NCI-H146 treated with DMSO at 0.1 percent for 48 hours (cell line): Measurements from ENCODE around the gene CTNNA2.

ENCODE experiments used
- DNase-seq: peaks from one replicate; lab custom pipeline; 2025; ENCODE audit not compliant: unreplicated experiment; lab: John Stamatoyannopoulos, UW

The CTNNA2 gene

DNA sequence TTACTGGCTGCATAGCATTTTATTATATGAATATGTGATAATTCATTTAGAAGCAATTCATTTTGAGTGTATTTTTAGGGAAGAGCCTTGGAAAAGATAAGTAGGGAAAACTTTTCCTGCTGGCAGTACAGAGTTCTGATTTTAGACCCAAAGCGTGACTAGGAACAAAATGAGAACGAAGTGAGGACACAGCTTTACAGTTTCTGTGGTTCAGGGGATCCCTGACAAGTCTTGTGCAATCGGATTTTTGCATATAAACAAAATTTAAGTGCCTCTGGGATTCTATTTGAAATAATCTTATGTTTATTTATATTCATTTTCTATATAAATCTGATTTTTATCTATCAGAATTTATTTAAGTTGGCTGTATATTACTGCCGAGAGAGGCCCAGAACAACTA, 402.6 kb downstream of the CTNNA2 start:
- DNase-seq: no peak

DNA sequence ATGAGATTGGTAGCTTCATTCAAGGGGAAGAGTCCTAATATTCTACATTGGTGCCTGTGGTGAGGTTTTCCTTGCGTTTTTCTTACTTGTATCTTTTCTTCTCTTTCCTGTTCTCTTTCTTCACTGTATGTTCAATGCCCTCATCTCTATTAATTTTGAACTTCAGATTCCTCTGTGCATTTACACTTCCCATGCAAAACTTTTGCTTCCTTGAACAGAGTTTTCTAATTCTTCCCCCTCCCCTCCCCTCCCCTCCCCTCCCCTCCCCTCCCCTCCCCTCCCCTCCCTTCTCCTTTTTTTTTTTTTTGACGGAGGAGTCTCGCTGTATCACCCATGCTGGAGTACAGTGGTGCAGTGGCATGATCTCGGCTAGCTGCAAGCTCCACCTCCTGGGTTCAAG, 403.4 kb downstream of the CTNNA2 start:
- no peak for DNase-seq

DNA sequence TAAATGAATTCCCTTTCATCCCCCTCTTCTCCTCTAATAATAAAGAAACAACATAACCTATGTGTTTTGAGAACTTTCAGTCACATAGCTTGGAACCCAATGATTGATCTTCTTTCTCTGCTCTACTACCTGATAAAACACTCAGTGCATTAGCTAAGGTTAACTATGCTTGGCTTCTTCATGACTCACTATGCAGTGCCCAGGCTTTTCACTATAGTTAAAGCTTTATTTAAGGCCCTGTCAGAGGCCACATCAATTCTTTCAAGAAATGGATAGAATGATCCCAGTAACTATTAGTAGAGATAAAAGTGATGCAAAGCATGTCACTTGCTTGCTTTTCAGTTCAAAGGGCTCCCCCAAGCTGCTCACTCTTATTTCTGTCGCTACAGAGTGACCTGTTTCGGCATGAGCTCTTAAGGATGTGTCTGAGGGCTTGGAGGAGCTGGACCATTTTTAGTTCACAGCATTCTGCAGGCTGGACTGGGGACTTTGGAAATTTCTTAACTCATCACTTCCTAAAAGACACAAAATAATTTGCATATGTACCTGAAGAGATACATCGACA, 407.7 kb downstream of the CTNNA2 start:
- DNase-seq: no peak

DNA sequence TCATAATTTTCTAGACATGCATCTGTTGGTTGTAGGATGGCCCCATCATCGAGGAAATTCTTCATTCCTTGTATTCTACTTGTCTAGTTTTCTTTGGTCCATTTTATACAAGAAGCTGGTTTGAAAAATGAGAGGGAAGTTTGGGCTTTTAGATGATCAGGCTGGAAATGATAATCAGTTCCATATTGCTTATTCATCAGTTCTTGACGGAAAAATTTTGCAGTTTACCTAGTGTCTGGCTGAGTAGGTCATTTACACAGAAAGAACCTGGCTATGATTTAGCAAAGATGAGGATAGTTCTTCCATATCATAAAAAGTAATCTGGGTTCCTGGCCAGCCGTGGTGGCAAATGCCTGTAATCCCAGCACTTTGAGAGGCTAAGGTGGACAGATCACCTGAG, 416.8 kb downstream of the CTNNA2 start:
- no peak for DNase-seq

DNA sequence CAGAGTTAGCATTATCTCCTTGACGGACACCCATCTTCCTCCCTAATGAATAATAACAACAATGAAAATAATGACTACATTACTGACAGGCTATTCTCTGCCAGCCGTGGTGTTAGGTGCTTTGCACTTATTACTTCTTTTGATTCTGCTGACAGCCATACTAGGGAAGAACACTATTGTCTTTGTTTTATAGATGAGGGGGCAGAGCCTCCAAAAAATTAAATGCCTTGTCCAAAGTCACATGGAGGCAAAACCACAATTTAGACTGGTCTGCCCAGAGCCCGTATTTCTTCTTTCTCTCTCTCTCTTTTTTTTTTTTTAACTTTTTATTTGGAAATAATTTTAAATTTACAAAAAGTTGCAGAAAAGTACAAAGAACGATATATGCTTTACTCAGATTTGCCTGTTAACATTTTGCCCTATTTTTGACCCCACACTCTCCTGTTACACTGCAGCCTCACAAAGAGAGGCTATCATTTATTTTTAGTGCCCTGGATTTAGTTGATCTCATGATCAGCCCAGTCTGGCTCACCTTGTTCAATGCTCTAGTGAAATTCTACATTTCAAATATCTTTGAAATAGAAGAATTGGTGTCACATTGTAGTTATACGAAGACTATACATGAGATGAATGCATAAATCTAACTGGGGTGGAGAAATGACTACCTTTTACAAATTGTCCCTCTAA, 422.3 kb downstream of the CTNNA2 start:
- no peak for DNase-seq

DNA sequence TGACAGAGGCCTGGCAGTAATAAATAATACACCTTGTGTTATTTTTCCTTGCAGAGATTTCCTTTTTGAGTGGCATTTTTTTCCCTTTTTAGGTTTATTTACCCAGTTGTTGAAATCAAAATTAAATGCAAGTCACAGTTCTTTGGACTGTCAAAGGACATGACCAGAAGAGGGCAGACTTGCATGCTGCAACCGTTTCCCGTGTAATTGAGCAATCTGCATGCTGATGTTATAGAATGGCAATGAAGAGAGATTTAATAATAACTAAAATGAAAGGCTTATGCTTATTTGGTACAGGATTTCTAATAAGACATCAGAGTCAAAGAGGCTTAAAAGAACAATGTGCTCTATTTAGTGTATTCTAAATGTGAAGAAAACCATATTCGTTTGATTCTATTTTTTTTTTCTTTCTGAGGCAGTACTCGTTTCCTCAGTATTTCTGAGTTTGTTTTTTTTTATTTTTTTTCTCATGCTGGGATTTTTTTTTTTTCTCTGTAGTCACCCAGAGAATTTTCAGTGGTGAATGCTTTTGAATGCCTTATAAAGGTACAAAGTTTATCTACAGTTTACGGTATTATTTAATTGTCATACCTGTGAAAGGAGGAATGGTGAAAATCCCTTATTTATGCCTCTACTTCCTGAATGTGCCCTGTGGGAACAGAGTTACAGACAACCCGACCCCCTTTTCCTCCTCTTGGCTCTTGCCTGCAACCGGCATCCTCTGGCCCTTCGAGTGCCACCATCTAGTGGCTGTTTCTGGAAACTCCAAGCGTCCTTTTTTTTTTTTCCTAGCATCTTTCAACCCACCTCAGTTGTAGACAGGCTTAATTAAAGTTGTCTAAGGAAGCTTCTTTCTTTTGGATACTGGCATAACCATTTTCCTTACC, 423.2 kb downstream of the CTNNA2 start:
- no peak for DNase-seq

DNA sequence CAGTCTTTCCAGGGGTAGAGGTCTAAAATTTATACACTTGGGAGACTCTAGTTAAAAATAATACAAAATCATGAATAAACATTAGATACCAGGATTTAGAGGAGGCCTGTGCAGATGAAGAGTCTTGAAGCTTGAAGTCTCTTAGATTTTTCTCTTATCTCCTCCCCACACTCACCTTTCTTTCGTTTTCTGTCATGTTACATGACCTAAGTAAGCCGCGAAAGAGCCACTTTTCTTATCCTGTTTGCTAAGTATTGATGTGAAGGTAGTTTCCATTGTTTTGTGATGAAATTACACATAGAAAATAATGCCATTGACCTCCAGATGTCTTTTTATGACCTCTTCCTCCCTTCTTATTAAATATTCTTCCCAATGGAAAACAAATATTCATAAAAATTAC, 423.9 kb downstream of the CTNNA2 start:
- DNase-seq: no peak

DNA sequence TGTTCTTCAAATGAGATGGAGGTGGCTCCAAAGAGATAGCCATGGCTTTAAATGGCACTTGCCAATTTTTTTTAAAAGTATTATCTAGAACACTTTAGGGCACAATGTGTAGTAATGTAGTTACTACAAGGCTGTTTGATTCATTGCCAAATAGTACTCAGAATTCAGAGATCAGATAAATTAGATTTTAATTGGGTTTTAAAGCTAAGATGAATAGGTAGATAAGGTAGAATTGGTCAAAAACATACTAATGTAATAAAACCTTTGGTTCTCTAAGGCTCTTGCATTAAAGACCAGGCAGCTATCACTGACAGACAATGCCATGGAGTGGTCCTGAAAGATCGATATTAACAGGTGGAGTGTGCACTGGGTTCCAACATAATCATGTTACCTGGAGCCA, 425.8 kb downstream of the CTNNA2 start:
- no peak for DNase-seq

GRCh38 chr2:79940364-79940763, 427.5 kb downstream of the CTNNA2 start:
- no peak for DNase-seq

GRCh38 chr2:79941179-79941578, 428.3 kb downstream of the CTNNA2 start:
- DNase-seq: no peak

DNA sequence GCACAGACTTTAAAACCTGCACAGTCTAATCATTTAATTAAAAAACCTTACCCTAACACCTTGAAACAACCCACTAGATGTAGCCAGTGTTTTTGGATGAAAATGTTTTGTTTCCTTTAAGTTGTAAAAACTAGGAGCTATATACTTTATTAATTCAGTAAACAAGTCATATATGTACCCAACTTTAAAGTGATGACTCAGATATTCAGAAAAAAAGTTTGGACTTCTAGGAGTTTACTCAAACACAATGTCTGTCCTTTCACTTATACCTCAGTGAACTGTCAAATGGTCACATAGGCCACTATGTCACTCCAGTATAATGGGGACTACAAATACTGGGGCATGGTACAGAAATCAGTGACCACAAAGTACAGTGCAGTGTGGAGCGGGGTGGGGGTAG, 431.4 kb downstream of the CTNNA2 start:
- DNase-seq: no peak

GRCh38 chr2:79945653-79946445, 433.0 kb downstream of the CTNNA2 start:
- DNase-seq: no peak

DNA sequence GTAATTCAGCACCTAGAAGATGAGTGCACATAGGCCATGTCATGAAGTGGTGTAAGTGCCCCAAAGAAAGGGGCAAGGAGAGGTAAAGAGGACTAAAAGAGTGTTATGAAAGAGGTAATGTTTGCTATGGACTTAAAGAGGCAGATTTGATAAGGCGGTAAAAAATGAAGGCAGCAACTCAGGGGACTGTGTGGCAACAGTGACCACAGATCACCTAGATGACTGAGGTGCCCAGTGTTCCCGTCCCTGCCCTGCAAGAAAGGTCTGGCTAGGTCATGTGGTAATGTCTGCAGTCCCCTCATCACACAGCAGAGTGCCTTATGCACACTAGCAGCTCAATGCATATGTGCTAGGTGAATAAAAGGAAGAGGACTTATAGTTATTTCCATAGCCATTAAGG, 434.9 kb downstream of the CTNNA2 start:
- DNase-seq: no peak

DNA sequence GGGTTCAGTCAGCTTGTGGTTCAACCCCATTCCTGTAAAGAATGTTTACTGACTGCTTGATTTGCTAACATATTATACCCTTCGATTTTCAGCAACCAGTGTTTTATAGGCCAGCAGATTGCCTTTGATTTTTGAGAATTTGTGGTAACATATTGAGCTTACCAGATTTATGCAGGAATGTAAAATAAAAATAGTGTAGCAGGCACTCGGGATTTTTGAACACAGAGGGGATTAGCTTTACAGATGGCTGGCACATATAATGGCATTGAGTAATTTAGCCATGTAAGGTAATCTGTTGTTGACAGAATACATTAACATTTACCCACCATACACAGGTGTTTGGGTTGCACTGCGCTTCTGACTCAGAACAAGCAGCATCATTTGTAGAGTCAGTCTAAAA, 437.7 kb downstream of the CTNNA2 start:
- DNase-seq: no peak

DNA sequence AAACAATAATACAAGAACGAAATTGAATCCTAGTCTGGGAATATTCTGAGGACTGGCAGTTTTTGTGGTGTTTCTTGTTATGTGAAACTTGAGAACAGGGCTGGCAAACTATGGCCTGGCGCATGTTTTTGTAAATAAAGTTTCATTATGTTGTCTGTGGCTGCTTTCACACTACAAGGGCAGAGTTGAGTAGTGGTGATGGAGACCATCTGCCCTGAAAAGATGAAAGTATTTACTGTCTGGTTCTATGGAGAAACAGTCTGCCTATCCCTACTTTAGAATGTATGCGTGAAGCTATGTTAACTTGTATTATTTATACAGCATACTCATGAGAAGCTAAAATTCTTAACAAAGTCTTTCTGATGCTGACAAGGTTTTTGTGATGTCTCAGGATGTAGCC, 439.8 kb downstream of the CTNNA2 start:
- DNase-seq: no peak

- DNase-seq: no peak
Measured at GRCh38 chr2:79960035-79960434, 447.2 kb downstream of the CTNNA2 start.

GRCh38 chr2:79960519-79960918, 447.7 kb downstream of the CTNNA2 start:
- DNase-seq: no peak

DNA sequence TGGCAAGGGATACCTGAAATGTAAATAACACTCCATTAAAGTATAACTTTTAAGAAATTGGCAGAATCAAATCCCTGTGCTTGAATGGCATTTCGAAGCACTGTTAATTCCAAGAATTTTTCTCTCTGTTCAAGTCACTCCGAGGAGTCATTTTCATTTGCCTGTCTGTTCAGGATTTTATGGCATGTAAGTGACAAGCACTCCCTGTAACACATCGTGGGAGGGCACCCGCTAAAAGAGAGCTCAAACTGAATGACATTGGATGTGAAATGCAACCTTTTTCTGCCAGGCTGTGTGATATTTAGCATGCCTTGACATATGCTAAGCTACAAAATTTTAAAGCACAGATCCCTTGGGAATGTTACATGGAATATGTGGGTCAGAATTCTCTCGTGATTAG, 452.1 kb downstream of the CTNNA2 start:
- DNase-seq: no peak

GRCh38 chr2:79966369-79966768, 453.5 kb downstream of the CTNNA2 start:
- no peak for DNase-seq

DNA sequence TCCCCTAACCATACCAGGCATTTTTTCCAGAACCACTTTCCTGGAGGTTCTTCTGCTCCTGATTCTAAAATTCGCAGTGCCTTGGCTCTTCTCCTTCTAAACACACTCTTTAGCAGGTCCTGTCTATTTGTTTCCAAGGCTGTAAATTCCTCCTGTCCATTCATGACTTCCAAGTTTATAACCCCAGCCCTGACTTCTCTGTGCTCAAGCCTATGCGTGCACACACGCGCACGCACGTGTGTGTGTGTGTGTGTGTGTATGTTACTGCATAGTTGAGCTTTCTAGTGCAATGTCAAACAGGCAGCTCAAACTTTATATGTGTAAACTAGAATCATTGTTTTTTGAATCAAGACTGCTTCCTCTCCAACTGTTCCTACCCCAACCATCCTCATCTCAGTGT, 454.0 kb downstream of the CTNNA2 start:
- DNase-seq: no peak

- DNase-seq: no peak
Measured at GRCh38 chr2:79971807-79972206, 459.0 kb downstream of the CTNNA2 start.
